HepG2 (cell line): ENCODE measurements around the gene C11orf58.

Experiments
- BCL3 ChIP-seq: sonication (generic); formaldehyde crosslinking; IDR thresholded peaks from 2 replicates; pipeline ENCODE4 v1.5.1; 2020; ENCODE audit warnings: mild to moderate bottlenecking, missing genetic modification reagents, moderate library complexity
- EZH2 ChIP-seq: conservative IDR thresholded peaks from 2 replicates; pipeline ENCODE4 v1.6.1; 2012; ENCODE audit warnings: mild to moderate bottlenecking, low read depth, low read length, moderate library complexity
- FOXP1 ChIP-seq, 2 experiments: fragments of 450-650 bp in 1 of 2; IDR thresholded peaks; 2 replicates each; pipeline ENCODE4 v1.6.1; 2017 to 2018; ENCODE audit warnings: antibody characterized with exemption in 1 of 2
- KMT2B ChIP-seq: IDR thresholded peaks from 2 replicates; pipeline ENCODE4 v1.6.1; 2016; ENCODE audit warnings: missing genetic modification reagents, missing compliant biosample characterization
- SP1 ChIP-seq, 2 experiments: fragments of 450-650 bp in 1 of 2; sonication (generic) in 1 of 2; formaldehyde crosslinking in 1 of 2; IDR thresholded peaks; 2 replicates each; pipeline versions ENCODE4 v1.4.0 to v1.6.1; 2016 to 2020; ENCODE audit warnings: missing genetic modification reagents in 1 of 2
- STAT5B ChIP-seq: sonication (generic); formaldehyde crosslinking; IDR thresholded peaks from 2 replicates; pipeline ENCODE4 v1.4.0; 2020; ENCODE audit warnings: missing genetic modification reagents
- ZNF12 ChIP-seq: sonication (generic); formaldehyde crosslinking; IDR thresholded peaks from 2 replicates; pipeline ENCODE4 v1.5.0; 2020; ENCODE audit warnings: missing genetic modification reagents
- ZNF549 ChIP-seq: sonication (generic); formaldehyde crosslinking; IDR thresholded peaks from 2 replicates; pipeline ENCODE4 v1.5.0; 2020; ENCODE audit warnings: missing genetic modification reagents
- TF ChIP-seq, protein P1 (sequence below): sonication (generic); formaldehyde crosslinking; IDR thresholded peaks from 2 replicates; pipeline ENCODE4 v1.5.1; 2020; ENCODE audit warnings: mild to moderate bottlenecking, missing genetic modification reagents, moderate library complexity
- TF ChIP-seq, protein P2 (sequence below): sonication (generic); formaldehyde crosslinking; IDR thresholded peaks from 2 replicates; pipeline ENCODE4 v1.5.0; 2020; ENCODE audit warnings: mild to moderate bottlenecking, missing genetic modification reagents, moderate library complexity

DNA sequence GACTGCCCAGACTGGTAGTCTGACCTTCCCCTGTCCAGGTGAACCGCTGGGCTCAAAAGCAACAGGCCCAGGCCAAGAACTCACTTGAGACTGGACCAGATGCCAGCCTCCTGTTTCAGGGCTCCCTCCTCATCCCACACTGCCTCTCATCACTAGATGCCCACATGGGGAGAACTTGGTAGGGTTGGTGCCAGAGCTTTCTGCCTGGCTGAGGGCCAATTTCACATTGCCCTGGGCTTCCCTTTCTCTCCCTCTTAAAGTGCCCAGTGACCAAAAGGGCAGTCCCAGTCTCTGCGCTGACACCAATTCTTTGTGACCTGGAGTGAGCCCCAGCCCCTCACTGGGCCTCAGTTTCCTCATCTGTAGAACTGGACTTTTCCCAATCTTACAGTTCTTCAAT lies 41.7 kb downstream of the C11orf58 start:
- TF ChIP-seq ZNF12 (CRISPR knock-in tag) (no peak), BCL3 (CRISPR knock-in tag) (no peak), STAT5B (CRISPR knock-in tag) (no peak), EZH2 (no peak), FOXP1 (IDR thresholded peaks at IDR 0.05) (no peak), FOXP1 (CRISPR knock-in tag; IDR thresholded peaks at IDR 0.05) (no peak), SP1 (IDR thresholded peaks at IDR 0.05) (no peak), SP1 (CRISPR knock-in tag; IDR thresholded peaks at IDR 0.05) (no peak), ZNF549 (CRISPR knock-in tag) (no peak), KMT2B (CRISPR knock-in tag) (no peak)
- TF ChIP-seq, protein P1, sequence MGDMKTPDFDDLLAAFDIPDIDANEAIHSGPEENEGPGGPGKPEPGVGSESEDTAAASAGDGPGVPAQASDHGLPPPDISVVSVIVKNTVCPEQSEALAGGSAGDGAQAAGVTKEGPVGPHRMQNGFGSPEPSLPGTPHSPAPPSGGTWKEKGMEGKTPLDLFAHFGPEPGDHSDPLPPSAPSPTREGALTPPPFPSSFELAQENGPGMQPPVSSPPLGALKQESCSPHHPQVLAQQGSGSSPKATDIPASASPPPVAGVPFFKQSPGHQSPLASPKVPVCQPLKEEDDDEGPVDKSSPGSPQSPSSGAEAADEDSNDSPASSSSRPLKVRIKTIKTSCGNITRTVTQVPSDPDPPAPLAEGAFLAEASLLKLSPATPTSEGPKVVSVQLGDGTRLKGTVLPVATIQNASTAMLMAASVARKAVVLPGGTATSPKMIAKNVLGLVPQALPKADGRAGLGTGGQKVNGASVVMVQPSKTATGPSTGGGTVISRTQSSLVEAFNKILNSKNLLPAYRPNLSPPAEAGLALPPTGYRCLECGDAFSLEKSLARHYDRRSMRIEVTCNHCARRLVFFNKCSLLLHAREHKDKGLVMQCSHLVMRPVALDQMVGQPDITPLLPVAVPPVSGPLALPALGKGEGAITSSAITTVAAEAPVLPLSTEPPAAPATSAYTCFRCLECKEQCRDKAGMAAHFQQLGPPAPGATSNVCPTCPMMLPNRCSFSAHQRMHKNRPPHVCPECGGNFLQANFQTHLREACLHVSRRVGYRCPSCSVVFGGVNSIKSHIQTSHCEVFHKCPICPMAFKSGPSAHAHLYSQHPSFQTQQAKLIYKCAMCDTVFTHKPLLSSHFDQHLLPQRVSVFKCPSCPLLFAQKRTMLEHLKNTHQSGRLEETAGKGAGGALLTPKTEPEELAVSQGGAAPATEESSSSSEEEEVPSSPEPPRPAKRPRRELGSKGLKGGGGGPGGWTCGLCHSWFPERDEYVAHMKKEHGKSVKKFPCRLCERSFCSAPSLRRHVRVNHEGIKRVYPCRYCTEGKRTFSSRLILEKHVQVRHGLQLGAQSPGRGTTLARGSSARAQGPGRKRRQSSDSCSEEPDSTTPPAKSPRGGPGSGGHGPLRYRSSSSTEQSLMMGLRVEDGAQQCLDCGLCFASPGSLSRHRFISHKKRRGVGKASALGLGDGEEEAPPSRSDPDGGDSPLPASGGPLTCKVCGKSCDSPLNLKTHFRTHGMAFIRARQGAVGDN: no peak
- TF ChIP-seq, protein P2, sequence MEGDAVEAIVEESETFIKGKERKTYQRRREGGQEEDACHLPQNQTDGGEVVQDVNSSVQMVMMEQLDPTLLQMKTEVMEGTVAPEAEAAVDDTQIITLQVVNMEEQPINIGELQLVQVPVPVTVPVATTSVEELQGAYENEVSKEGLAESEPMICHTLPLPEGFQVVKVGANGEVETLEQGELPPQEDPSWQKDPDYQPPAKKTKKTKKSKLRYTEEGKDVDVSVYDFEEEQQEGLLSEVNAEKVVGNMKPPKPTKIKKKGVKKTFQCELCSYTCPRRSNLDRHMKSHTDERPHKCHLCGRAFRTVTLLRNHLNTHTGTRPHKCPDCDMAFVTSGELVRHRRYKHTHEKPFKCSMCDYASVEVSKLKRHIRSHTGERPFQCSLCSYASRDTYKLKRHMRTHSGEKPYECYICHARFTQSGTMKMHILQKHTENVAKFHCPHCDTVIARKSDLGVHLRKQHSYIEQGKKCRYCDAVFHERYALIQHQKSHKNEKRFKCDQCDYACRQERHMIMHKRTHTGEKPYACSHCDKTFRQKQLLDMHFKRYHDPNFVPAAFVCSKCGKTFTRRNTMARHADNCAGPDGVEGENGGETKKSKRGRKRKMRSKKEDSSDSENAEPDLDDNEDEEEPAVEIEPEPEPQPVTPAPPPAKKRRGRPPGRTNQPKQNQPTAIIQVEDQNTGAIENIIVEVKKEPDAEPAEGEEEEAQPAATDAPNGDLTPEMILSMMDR (CRISPR knock-in tag): no peak
